Astrocyte (in vitro differentiated cells and primary cell): ENCODE results near the gene KRT31. TPM values are rescaled to one million over a fixed set of nuclear protein-coding genes. Genes with fewer than 3 reads are reported as not detected.
A peak's percentile ranks its signal among the peaks of the same experiment; 100 is the strongest.

Source experiments
- DNase-seq: peaks from one replicate; pipeline ENCODE4 v3.0.0-alpha.2; 2010; ENCODE audit warnings: low read depth
- FAIRE-seq: peaks from 2 replicates; lab custom pipeline; 2011; peaks lifted over from hg19 to GRCh38; lab: Jason Lieb, UNC
- H2AFZ ChIP-seq: 2 replicates; pipeline ENCODE4 v1.6.0; 2012; ENCODE audit warnings: low read depth, low read length, inconsistent platforms
- H3K27ac ChIP-seq: 2 replicates; pipeline ENCODE4 v1.5.1; 2011; ENCODE audit warnings: low read depth, low read length, inconsistent platforms
- H3K27me3 ChIP-seq: 2 replicates; pipeline ENCODE4 v1.6.0; 2011; ENCODE audit warnings: low read length, inconsistent platforms; ENCODE audit not compliant: insufficient read depth
- H3K36me3 ChIP-seq: 2 replicates; pipeline ENCODE4 v1.5.1; 2011; ENCODE audit warnings: low read length, inconsistent platforms; ENCODE audit not compliant: insufficient read depth
- H3K4me1 ChIP-seq: 2 replicates; pipeline ENCODE4 v1.5.1; 2011; ENCODE audit warnings: low read length, inconsistent platforms; ENCODE audit not compliant: insufficient read depth
- H3K4me2 ChIP-seq: 2 replicates; pipeline ENCODE4 v1.6.0; 2012; ENCODE audit warnings: low read length, inconsistent platforms
- H3K4me3 ChIP-seq: 2 replicates; pipeline ENCODE4 v1.5.1; 2011; ENCODE audit warnings: low read depth, mild to moderate bottlenecking, low read length, inconsistent platforms; ENCODE audit not compliant: insufficient read depth
- H3K79me2 ChIP-seq: 2 replicates; pipeline ENCODE4 v1.6.0; 2012; ENCODE audit warnings: mild to moderate bottlenecking, low read length, inconsistent platforms; ENCODE audit not compliant: insufficient read depth
- H3K9ac ChIP-seq: 2 replicates; pipeline ENCODE4 v1.6.0; 2012; ENCODE audit warnings: mild to moderate bottlenecking, low read length, inconsistent platforms
- H3K9me3 ChIP-seq: 2 replicates; pipeline ENCODE4 v1.5.1; 2012; ENCODE audit warnings: low read depth, mild to moderate bottlenecking, low read length, inconsistent platforms; ENCODE audit not compliant: insufficient read depth
- H4K20me1 ChIP-seq: 2 replicates; pipeline ENCODE4 v1.6.0; 2012; ENCODE audit warnings: low read length, inconsistent platforms; ENCODE audit not compliant: insufficient read depth
- H3K27ac Mint-ChIP-seq: one replicate; pipeline ENCODE4 v1.8.0; 2021; ENCODE audit warnings: mild to moderate bottlenecking, mixed read lengths; ENCODE audit not compliant: unreplicated experiment
- H3K27me3 Mint-ChIP-seq: one replicate; pipeline ENCODE4 v1.8.0; 2021; ENCODE audit warnings: low read depth, mixed read lengths; ENCODE audit not compliant: unreplicated experiment
- H3K36me3 Mint-ChIP-seq: one replicate; pipeline ENCODE4 v1.8.0; 2021; ENCODE audit warnings: low read depth, mixed read lengths; ENCODE audit not compliant: unreplicated experiment
- H3K4me1 Mint-ChIP-seq: one replicate; pipeline ENCODE4 v1.8.0; 2021; ENCODE audit warnings: low read depth, mixed read lengths; ENCODE audit not compliant: unreplicated experiment
- H3K4me3 Mint-ChIP-seq: one replicate; pipeline ENCODE4 v1.8.0; 2021; ENCODE audit warnings: mild to moderate bottlenecking, moderate library complexity, mixed read lengths; ENCODE audit not compliant: unreplicated experiment
- H3K9me3 Mint-ChIP-seq: one replicate; pipeline ENCODE4 v1.8.0; 2021; ENCODE audit warnings: mild to moderate bottlenecking, mixed read lengths; ENCODE audit not compliant: unreplicated experiment
- EZH2 ChIP-seq: IDR thresholded peaks from 2 replicates; pipeline ENCODE4 v1.6.1; 2012; ENCODE audit warnings: mild to moderate bottlenecking, low read length, inconsistent platforms; ENCODE audit not compliant: insufficient read depth
- total RNA-seq: library from RNA; stranded (reverse); gene quantifications from 2 replicates; pipeline ENCODE4 v1.2.1, GENCODE V29; 2021
- TF ChIP-seq, protein P1 (sequence below): IDR thresholded peaks from 2 replicates; pipeline ENCODE4 v1.5.1; 2011; ENCODE audit warnings: low read depth, mild to moderate bottlenecking, inconsistent platforms, low read length, moderate library complexity; ENCODE audit not compliant: insufficient read depth

Gene KRT31
- total RNA-seq, 1 donor from 2014 or later = not detected

DNA sequence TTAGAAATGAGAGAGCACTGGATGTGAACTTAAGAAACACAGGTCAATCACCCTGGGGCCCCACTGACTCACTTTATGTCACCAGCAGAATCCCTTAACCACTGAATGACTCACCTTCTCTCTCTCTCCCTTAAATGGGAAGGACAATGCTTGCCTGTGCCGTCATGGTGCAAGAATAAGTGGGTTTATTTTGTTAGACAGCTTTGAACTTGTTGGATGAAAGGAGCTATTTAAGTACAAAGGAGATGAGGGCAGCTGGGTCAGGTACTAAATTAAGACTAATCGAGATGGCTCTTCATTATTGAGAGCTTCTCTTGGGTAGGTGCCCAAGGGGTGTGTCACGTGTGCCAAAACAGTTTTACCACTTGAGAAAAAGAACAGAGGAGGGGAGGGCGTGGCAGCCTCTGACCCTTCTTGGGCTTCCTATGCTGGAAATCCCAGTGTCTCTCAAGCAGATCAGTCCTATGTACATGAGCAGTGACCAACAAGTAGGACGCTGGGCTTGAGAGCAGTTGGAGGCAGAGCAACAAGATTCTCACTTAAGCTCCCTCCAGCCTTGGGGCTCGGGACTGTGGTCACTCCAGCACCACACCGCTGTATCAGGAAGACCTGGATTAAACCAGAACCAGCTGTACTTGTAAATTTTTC, 6.7 kb upstream of the KRT31 start:
- Mint-ChIP-seq H3K27ac (peak overlapping the region; percentile 86), H3K4me1 (peaks cover 31% of the 10 kb centered on the region), H3K9me3 (no peaks in the 10 kb centered on the region), H3K27me3 (peaks cover 9% of the 10 kb centered on the region), H3K36me3 (no peaks in the 10 kb centered on the region), H3K4me3 (no peak overlapping the region)
- Histone ChIP-seq H3K9me3 (no peaks in the 10 kb centered on the region), H3K9ac (peak overlapping the region; percentile 55), H3K4me3 (no peak overlapping the region), H2AFZ (peak overlapping the region; percentile 28), H3K79me2 (no peaks in the 10 kb centered on the region), H3K4me2 (peak overlapping the region; percentile 67), H3K27me3 (no peaks in the 10 kb centered on the region), H3K27ac (peak overlapping the region; percentile 92), H3K4me1 (peaks cover 36% of the 10 kb centered on the region), H4K20me1 (no peaks in the 10 kb centered on the region), H3K36me3 (no peaks in the 10 kb centered on the region)
- TF ChIP-seq, protein P1, sequence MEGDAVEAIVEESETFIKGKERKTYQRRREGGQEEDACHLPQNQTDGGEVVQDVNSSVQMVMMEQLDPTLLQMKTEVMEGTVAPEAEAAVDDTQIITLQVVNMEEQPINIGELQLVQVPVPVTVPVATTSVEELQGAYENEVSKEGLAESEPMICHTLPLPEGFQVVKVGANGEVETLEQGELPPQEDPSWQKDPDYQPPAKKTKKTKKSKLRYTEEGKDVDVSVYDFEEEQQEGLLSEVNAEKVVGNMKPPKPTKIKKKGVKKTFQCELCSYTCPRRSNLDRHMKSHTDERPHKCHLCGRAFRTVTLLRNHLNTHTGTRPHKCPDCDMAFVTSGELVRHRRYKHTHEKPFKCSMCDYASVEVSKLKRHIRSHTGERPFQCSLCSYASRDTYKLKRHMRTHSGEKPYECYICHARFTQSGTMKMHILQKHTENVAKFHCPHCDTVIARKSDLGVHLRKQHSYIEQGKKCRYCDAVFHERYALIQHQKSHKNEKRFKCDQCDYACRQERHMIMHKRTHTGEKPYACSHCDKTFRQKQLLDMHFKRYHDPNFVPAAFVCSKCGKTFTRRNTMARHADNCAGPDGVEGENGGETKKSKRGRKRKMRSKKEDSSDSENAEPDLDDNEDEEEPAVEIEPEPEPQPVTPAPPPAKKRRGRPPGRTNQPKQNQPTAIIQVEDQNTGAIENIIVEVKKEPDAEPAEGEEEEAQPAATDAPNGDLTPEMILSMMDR = no peak
- TF ChIP-seq EZH2 = no peak
- DNase-seq (peak; percentile 98), FAIRE-seq (peak; percentile 99)

DNA sequence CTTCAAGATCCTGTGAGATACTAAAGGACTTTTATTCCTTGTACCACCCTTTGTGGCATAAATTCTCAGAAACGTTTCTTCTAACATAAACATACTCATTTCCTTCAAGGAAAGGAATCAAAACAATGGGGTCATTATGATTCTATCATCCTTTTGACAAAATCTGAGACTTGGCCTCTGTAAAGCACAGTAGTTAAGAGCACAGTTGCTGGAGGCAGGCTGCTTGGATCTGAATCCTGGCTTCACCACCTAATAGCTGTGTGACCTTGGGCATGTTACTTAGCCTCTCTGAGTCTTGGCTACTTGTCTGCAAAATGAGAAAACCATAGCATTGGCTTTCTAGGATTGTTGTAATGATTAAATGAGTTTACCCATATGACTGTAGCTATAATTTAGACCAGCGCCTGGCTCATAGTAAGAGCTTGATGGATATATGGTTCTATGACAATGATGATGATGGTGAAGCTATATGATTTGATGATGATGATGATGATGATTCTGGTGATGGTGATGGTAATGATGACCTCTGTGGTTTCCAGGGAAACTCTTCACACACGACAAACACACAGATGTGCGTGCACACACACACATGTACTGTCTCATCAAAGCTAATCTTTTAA, 6.1 kb upstream of the KRT31 start:
- H3K4me3 ChIP-seq = no peak overlapping the region
- Mint-ChIP-seq H3K4me1 (peaks cover 31% of the 10 kb centered on the region), H3K27ac (peak overlapping the region; percentile 86), H3K27me3 (peaks cover 5% of the 10 kb centered on the region), H3K36me3 (no peaks in the 10 kb centered on the region), H3K4me3 (no peak overlapping the region), H3K9me3 (no peaks in the 10 kb centered on the region)
- peak overlapping the region; percentile 0 for H3K9ac ChIP-seq
- DNase-seq (no peak), FAIRE-seq (peak; percentile 54)
- H2AFZ ChIP-seq = no peak overlapping the region
- H3K27ac ChIP-seq = peak overlapping the region; percentile 67
- peak overlapping the region; percentile 67 for H3K4me2 ChIP-seq
- no peaks in the 10 kb centered on the region for H3K79me2 ChIP-seq
- H3K36me3 ChIP-seq = no peaks in the 10 kb centered on the region
- H3K27me3 ChIP-seq = no peaks in the 10 kb centered on the region
- peaks cover 36% of the 10 kb centered on the region for H3K4me1 ChIP-seq
- TF ChIP-seq, protein P1 = no peak
- TF ChIP-seq EZH2 = no peak
- no peaks in the 10 kb centered on the region for H4K20me1 ChIP-seq
- H3K9me3 ChIP-seq = no peaks in the 10 kb centered on the region

DNA sequence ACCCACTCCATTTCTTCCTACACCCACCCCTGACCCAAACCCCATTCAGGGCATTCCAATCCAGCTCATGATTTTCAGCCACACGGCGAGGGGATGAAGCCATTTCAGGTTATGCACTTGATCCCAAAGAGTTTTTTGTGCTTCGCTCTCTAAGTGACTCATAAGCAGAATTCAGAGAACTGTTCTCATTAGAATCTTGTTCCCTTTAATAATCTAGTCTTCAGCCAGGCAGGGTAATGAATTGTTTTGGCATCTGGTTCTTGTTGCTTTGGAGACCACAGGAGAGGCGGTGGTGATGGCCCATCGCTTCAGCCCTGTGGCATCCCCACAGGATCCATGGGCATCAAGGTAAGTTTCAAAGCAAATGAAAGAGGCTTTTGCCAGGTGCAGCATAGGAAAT, 4.8 kb upstream of the KRT31 start:
- Histone ChIP-seq H3K79me2 (no peaks in the 10 kb centered on the region), H4K20me1 (no peaks in the 10 kb centered on the region), H3K27me3 (no peaks in the 10 kb centered on the region), H2AFZ (no peak overlapping the region), H3K4me2 (peak overlapping the region; percentile 27), H3K4me3 (no peak overlapping the region), H3K4me1 (peaks cover 36% of the 10 kb centered on the region), H3K9me3 (no peaks in the 10 kb centered on the region), H3K27ac (peak overlapping the region; percentile 67), H3K36me3 (no peaks in the 10 kb centered on the region), H3K9ac (peak overlapping the region; percentile 30)
- peak; percentile 77 for DNase-seq
- H3K36me3 Mint-ChIP-seq = no peaks in the 10 kb centered on the region
- FAIRE-seq = no peak
- TF ChIP-seq, protein P1 = no peak
- no peak for TF ChIP-seq EZH2
- H3K9me3 Mint-ChIP-seq = peaks cover 3% of the 10 kb centered on the region
- H3K27me3 Mint-ChIP-seq = peaks cover 5% of the 10 kb centered on the region
- peak overlapping the region; percentile 56 for H3K27ac Mint-ChIP-seq
- H3K4me1 Mint-ChIP-seq = peaks cover 31% of the 10 kb centered on the region
- no peak overlapping the region for H3K4me3 Mint-ChIP-seq
